Measurements from ENCODE around the gene FIS1. TPM values are rescaled to one million over a fixed set of nuclear protein-coding genes. Genes with fewer than 3 reads are reported as not detected.

The FIS1 gene
- total RNA-seq, 1 experiment from 2014 or later, result 124 TPM

- Histone ChIP-seq H3K79me2 (ENCODE audit: insufficient read depth, low read length) (no peaks in the 10 kb centered on the region), H3K9ac (ENCODE audit: extremely low read depth, insufficient read length, low read length) (no peak overlapping the region), H3K56ac (ENCODE audit: insufficient read length, low read depth, low read length) (no peak overlapping the region)
These were observed 327 bp upstream of the FIS1 start for GRCh38 chr7:101245147-101245668.

More at GRCh38 chr7:101245147-101245668, 327 bp upstream of the FIS1 start:
- H2BK12ac ChIP-seq (ENCODE audit: insufficient read length, low read depth, low read length), result no peak overlapping the region
- no peak for TF ChIP-seq CTCF (conservative IDR thresholded peaks at IDR 0.05)
- no peaks in the 10 kb centered on the region for H3K9me3 ChIP-seq (ENCODE audit: control insufficient read depth, low read depth, low read length)
- no peaks in the 10 kb centered on the region; the same call in 1 of the 2 replicates for H3K27me3 Mint-ChIP-seq (ENCODE audit: low read depth)
- no peak overlapping the region for H3K18ac ChIP-seq (ENCODE audit: insufficient read length, low read depth, low read length)
- no peak overlapping the region for H2BK120ac ChIP-seq (ENCODE audit: low read depth, low read length, poor library complexity, severe bottlenecking)
- H3T11ph ChIP-seq (ENCODE audit: low read length), result no peak overlapping the region
- WGBS (ENCODE audit: extremely low coverage, insufficient read length, low lambda C conversion rate), result no CpG with 5 or more reads among the region's 32 CpGs
- H3K27ac ChIP-seq (ENCODE audit: insufficient read length, low read depth, low read length), result no peak overlapping the region
- H3K27me3 ChIP-seq (ENCODE audit: insufficient read depth, low read length), result no peaks in the 10 kb centered on the region
- peak overlapping the region; percentile 94 for H3K4me2 ChIP-seq (ENCODE audit: insufficient read depth, insufficient read length, low read length)
- H2BK20ac ChIP-seq (ENCODE audit: low read depth, low read length, poor library complexity, severe bottlenecking), result no peak overlapping the region
- H3K27ac Mint-ChIP-seq, result peak overlapping the region; percentile 84 to 96 (median 93)
- H3K23me2 ChIP-seq (ENCODE audit: insufficient read length, low read depth, low read length, poor library complexity, severe bottlenecking), result peaks cover 8% of the 10 kb centered on the region
- H3K23ac ChIP-seq (ENCODE audit: insufficient read length, low read depth, low read length), result no peak overlapping the region
- H3K4me1 Mint-ChIP-seq, result peaks cover 17 to 20% of the 10 kb centered on the region in 2 experiments
- H3K4me1 ChIP-seq (ENCODE audit: insufficient read depth, low read length), result no peaks in the 10 kb centered on the region
- H4K8ac ChIP-seq (replicated peaks; ENCODE audit: insufficient read length, low read depth, low read length), result no peak overlapping the region
- no peaks in the 10 kb centered on the region for H3K9me3 Mint-ChIP-seq
- H4K91ac ChIP-seq (ENCODE audit: insufficient read length, low read depth, low read length), result no peak overlapping the region
- no peak overlapping the region for H4K5ac ChIP-seq (ENCODE audit: insufficient read length, low read depth, low read length)
- peak overlapping the region; percentile 93 to 96 for H3K4me3 Mint-ChIP-seq
- H2BK15ac ChIP-seq (ENCODE audit: low read depth, low read length), result no peak overlapping the region
- peaks cover 4% of the 10 kb centered on the region for H4K20me1 ChIP-seq (ENCODE audit: control insufficient read depth, insufficient read depth, insufficient read length)
- H2AFZ ChIP-seq (ENCODE audit: low read length), result no peak overlapping the region
- no peaks in the 10 kb centered on the region for H3K79me1 ChIP-seq (ENCODE audit: insufficient read depth, low read depth, low read length, poor library complexity, severe bottlenecking)
- no peak overlapping the region for H2BK5ac ChIP-seq (ENCODE audit: insufficient read length, low read length)
- no peak overlapping the region for H3K14ac ChIP-seq (ENCODE audit: insufficient read depth, low read length)
- peaks cover 6 to 38% (median 23%) of the 10 kb centered on the region in 3 experiments; a peak in 6 of 7 replicates for H3K36me3 Mint-ChIP-seq (ENCODE audit: insufficient read depth in 1 of 3, low read depth in 3 of 3)
- no peak for DNase-seq
- no peak overlapping the region for H3K4ac ChIP-seq (ENCODE audit: low read depth, low read length)
- H2AK5ac ChIP-seq (ENCODE audit: insufficient read length, low read length), result no peak overlapping the region

Measured in H9 (cell line).